ENCODE data around the gene YAP1. TPM values are rescaled to one million over a fixed set of nuclear protein-coding genes. Genes with fewer than 3 reads are reported as not detected.

Gene YAP1
- 49.6 and 57.7 TPM in 2 replicates for total RNA-seq (2014; rRNA removed; shearing (Covaris generic))
- 17.1 and 20.5 TPM in 2 replicates for polyA plus RNA-seq (2014; cell fraction: nucleus; rRNA removed)

- peak; percentile 83 for DNase-seq (ENCODE audit: extremely low read depth, low read depth)
Measured at GRCh38 chr11:102109896-102110760, at the start of gene YAP1. Gene YAP1, plus strand, starts transcription at chr11:102110447. Its CDS starts 402 bp downstream, at chr11:102110849.

- no peak for DNase-seq (ENCODE audit: extremely low read depth, low read depth)
Measured at GRCh38 chr11:102061276-102061675, 49.0 kb upstream of the YAP1 start.

- DNase-seq (ENCODE audit: extremely low read depth, low read depth) = no peak
Measured at GRCh38 chr11:102062106-102062505, 48.1 kb upstream of the YAP1 start.

GRCh38 chr11:102064316-102064715 is 45.9 kb upstream of the YAP1 start:
- no peak for DNase-seq (ENCODE audit: extremely low read depth, low read depth)

GRCh38 chr11:102070766-102071165 is 39.5 kb upstream of the YAP1 start:
- DNase-seq (ENCODE audit: extremely low read depth, low read depth) = no peak

GRCh38 chr11:102071497-102072472 is 38.5 kb upstream of the YAP1 start:
- no peak for DNase-seq (ENCODE audit: extremely low read depth, low read depth)

- DNase-seq (ENCODE audit: extremely low read depth, low read depth) = no peak
Measured at GRCh38 chr11:102073253-102073652, 37.0 kb upstream of the YAP1 start.

- no peak for DNase-seq (ENCODE audit: extremely low read depth, low read depth)
Measured at GRCh38 chr11:102079625-102080024, 30.6 kb upstream of the YAP1 start.

GRCh38 chr11:102081313-102081712 is 28.9 kb upstream of the YAP1 start:
- no peak for DNase-seq (ENCODE audit: extremely low read depth, low read depth)

- no peak for DNase-seq (ENCODE audit: extremely low read depth, low read depth)
Measured at GRCh38 chr11:102085864-102086551, 24.2 kb upstream of the YAP1 start.

- no peak for DNase-seq (ENCODE audit: extremely low read depth, low read depth)
Measured at GRCh38 chr11:102097186-102097585, 13.1 kb upstream of the YAP1 start.

GRCh38 chr11:102099755-102100154 is 10.5 kb upstream of the YAP1 start:
- no peak for DNase-seq (ENCODE audit: extremely low read depth, low read depth)

- no peak for DNase-seq (ENCODE audit: extremely low read depth, low read depth)
Measured at GRCh38 chr11:102108734-102109440, 1.4 kb upstream of the YAP1 start.

GRCh38 chr11:102110761-102111010 is 439 bp downstream of the YAP1 start:
- DNase-seq (ENCODE audit: extremely low read depth, low read depth) = no peak

GRCh38 chr11:102111011-102111786 is 952 bp downstream of the YAP1 start:
- DNase-seq (ENCODE audit: extremely low read depth, low read depth) = peak; percentile 63

- DNase-seq (ENCODE audit: extremely low read depth, low read depth) = peak; percentile 79
Measured at GRCh38 chr11:102111787-102112508, 1.7 kb downstream of the YAP1 start.

- DNase-seq (ENCODE audit: extremely low read depth, low read depth) = no peak
Measured at GRCh38 chr11:102112509-102112821, 2.2 kb downstream of the YAP1 start.

- no peak for DNase-seq (ENCODE audit: extremely low read depth, low read depth)
Measured at GRCh38 chr11:102114032-102114431, 3.8 kb downstream of the YAP1 start.

GRCh38 chr11:102115557-102115956 is 5.3 kb downstream of the YAP1 start:
- DNase-seq (ENCODE audit: extremely low read depth, low read depth) = no peak

All from NCI-H460 (cell line).